ENCODE measurements around the gene PGAM5. TPM values are rescaled to one million over a fixed set of nuclear protein-coding genes. Genes with fewer than 3 reads are reported as not detected.

Gene PGAM5
- total RNA-seq, 2 donors from 2014 or later: 54.9 to 114 TPM

- Mint-ChIP-seq H3K4me1 (ENCODE audit: low read depth in 2 of 2) (peaks cover 6 to 9% of the 10 kb centered on the region in 2 donors), H3K27ac (no peak overlapping the region), H3K27me3 (no peaks in the 10 kb centered on the region), H3K4me3 (no peak overlapping the region), H3K9me3 (no peaks in the 10 kb centered on the region), H3K36me3 (no peaks in the 10 kb centered on the region)
- ATAC-seq: peak; percentile 10 to 17
- no peak for DNase-seq (ENCODE audit: low spot score)
Observed at GRCh38 chr12:132719141-132719953, 8.7 kb downstream of the PGAM5 start.

- Mint-ChIP-seq H3K36me3 (no peaks in the 10 kb centered on the region), H3K4me3 (no peak overlapping the region), H3K9me3 (no peaks in the 10 kb centered on the region), H3K27me3 (no peaks in the 10 kb centered on the region), H3K4me1 (ENCODE audit: low read depth in 2 of 2) (peaks cover 6 to 9% of the 10 kb centered on the region in 2 donors), H3K27ac (no peak overlapping the region)
- no peak for DNase-seq (ENCODE audit: low spot score)
- ATAC-seq: no peak
Observed at GRCh38 chr12:132719954-132720324, 9.3 kb downstream of the PGAM5 start.

- H3K27ac Mint-ChIP-seq: no peak overlapping the region
- H3K9me3 Mint-ChIP-seq: no peaks in the 10 kb centered on the region
- DNase-seq (ENCODE audit: low spot score) (no peak), ATAC-seq (no peak)
- H3K36me3 Mint-ChIP-seq: peaks cover 6% of the 10 kb centered on the region
- no peaks in the 10 kb centered on the region for H3K27me3 Mint-ChIP-seq
- H3K4me3 Mint-ChIP-seq: no peak overlapping the region
- H3K4me1 Mint-ChIP-seq (ENCODE audit: low read depth in 2 of 2): peaks cover 6 to 9% of the 10 kb centered on the region in 2 donors
Observed at GRCh38 chr12:132720606-132721345, 10.1 kb downstream of the PGAM5 start.

- H3K27me3 Mint-ChIP-seq: no peaks in the 10 kb centered on the region
- no peak for DNase-seq (ENCODE audit: low spot score)
- H3K9me3 Mint-ChIP-seq: no peaks in the 10 kb centered on the region
- peaks cover 6 to 9% of the 10 kb centered on the region in 2 donors for H3K4me1 Mint-ChIP-seq (ENCODE audit: low read depth in 2 of 2)
- H3K36me3 Mint-ChIP-seq: peaks cover 7% of the 10 kb centered on the region
- no peak overlapping the region for H3K27ac Mint-ChIP-seq
- no peak for ATAC-seq
- H3K4me3 Mint-ChIP-seq: no peak overlapping the region
Observed at GRCh38 chr12:132723015-132723763, 12.5 kb downstream of the PGAM5 start.

- H3K27me3 Mint-ChIP-seq: no peaks in the 10 kb centered on the region
- peaks cover 6 to 9% of the 10 kb centered on the region in 2 donors for H3K4me1 Mint-ChIP-seq (ENCODE audit: low read depth in 2 of 2)
- H3K4me3 Mint-ChIP-seq: no peak overlapping the region
- no peak overlapping the region for H3K27ac Mint-ChIP-seq
- no peak for ATAC-seq
- peaks cover 7% of the 10 kb centered on the region for H3K36me3 Mint-ChIP-seq
- H3K9me3 Mint-ChIP-seq: no peaks in the 10 kb centered on the region
- no peak for DNase-seq (ENCODE audit: low spot score)
Observed at GRCh38 chr12:132723764-132724140, 13.1 kb downstream of the PGAM5 start.

- no peaks in the 10 kb centered on the region for H3K27me3 Mint-ChIP-seq
- peaks cover 6 to 7% of the 10 kb centered on the region in 2 donors for H3K4me1 Mint-ChIP-seq (ENCODE audit: low read depth in 2 of 2)
- ATAC-seq: no peak
- H3K27ac Mint-ChIP-seq: no peak overlapping the region
- no peak overlapping the region for H3K4me3 Mint-ChIP-seq
- DNase-seq (ENCODE audit: low spot score): no peak
- H3K9me3 Mint-ChIP-seq: no peaks in the 10 kb centered on the region
- H3K36me3 Mint-ChIP-seq: peaks cover 10% of the 10 kb centered on the region
Observed at GRCh38 chr12:132724506-132725241, 14.0 kb downstream of the PGAM5 start.

GRCh38 chr12:132726386-132726785 lies 15.7 kb downstream of the PGAM5 start:
- H3K4me1 Mint-ChIP-seq (ENCODE audit: low read depth in 2 of 2): peaks cover 6 to 12% of the 10 kb centered on the region in 2 donors
- no peak for ATAC-seq
- DNase-seq (ENCODE audit: low spot score): no peak
- peaks cover 16% of the 10 kb centered on the region for H3K36me3 Mint-ChIP-seq
- no peak overlapping the region for H3K27ac Mint-ChIP-seq
- no peak overlapping the region for H3K4me3 Mint-ChIP-seq
- no peaks in the 10 kb centered on the region for H3K27me3 Mint-ChIP-seq
- H3K9me3 Mint-ChIP-seq: no peaks in the 10 kb centered on the region

- Mint-ChIP-seq H3K27me3 (no peaks in the 10 kb centered on the region), H3K4me3 (no peak overlapping the region), H3K9me3 (no peaks in the 10 kb centered on the region), H3K4me1 (ENCODE audit: low read depth in 2 of 2) (peaks cover 6 to 14% of the 10 kb centered on the region in 2 donors), H3K27ac (no peak overlapping the region), H3K36me3 (peaks cover 25% of the 10 kb centered on the region)
- ATAC-seq (peak in 1 of 2 donors; percentile 26), DNase-seq (ENCODE audit: low spot score) (no peak)
Observed at GRCh38 chr12:132727091-132727794, 16.6 kb downstream of the PGAM5 start.

GRCh38 chr12:132728502-132728901 lies 17.9 kb downstream of the PGAM5 start:
- Mint-ChIP-seq H3K4me3 (no peak overlapping the region), H3K9me3 (no peaks in the 10 kb centered on the region), H3K27ac (no peak overlapping the region)

GRCh38 chr12:132729541-132730320 lies 19.1 kb downstream of the PGAM5 start:
- Mint-ChIP-seq H3K27ac (no peak overlapping the region), H3K4me1 (ENCODE audit: low read depth in 2 of 2) (peaks cover 0 to 14% of the 10 kb centered on the region in 2 donors), H3K27me3 (no peaks in the 10 kb centered on the region), H3K9me3 (no peaks in the 10 kb centered on the region), H3K36me3 (peaks cover 46% of the 10 kb centered on the region), H3K4me3 (no peak overlapping the region)
- DNase-seq (ENCODE audit: low spot score) (no peak), ATAC-seq (no peak)

More at GRCh38 chr12:132728502-132728901, 17.9 kb downstream of the PGAM5 start:
- Mint-ChIP-seq H3K36me3 (peaks cover 38% of the 10 kb centered on the region), H3K4me1 (ENCODE audit: low read depth in 2 of 2) (peaks cover 2 to 14% of the 10 kb centered on the region in 2 donors), H3K27me3 (no peaks in the 10 kb centered on the region)
- DNase-seq (ENCODE audit: low spot score) (no peak), ATAC-seq (no peak)

- Mint-ChIP-seq H3K27me3 (no peaks in the 10 kb centered on the region), H3K4me3 (no peak overlapping the region), H3K36me3 (peaks cover 48% of the 10 kb centered on the region), H3K4me1 (ENCODE audit: low read depth in 2 of 2) (peaks cover 0 to 14% of the 10 kb centered on the region in 2 donors), H3K27ac (no peak overlapping the region), H3K9me3 (no peaks in the 10 kb centered on the region)
- DNase-seq (ENCODE audit: low spot score): no peak
- no peak for ATAC-seq
Observed at GRCh38 chr12:132730353-132730752, 19.7 kb downstream of the PGAM5 start.

- no peaks in the 10 kb centered on the region for H3K27me3 Mint-ChIP-seq
- H3K4me1 Mint-ChIP-seq (ENCODE audit: low read depth in 2 of 2): peaks cover 0 to 14% of the 10 kb centered on the region in 2 donors
- no peak overlapping the region for H3K27ac Mint-ChIP-seq
- H3K36me3 Mint-ChIP-seq: peaks cover 45% of the 10 kb centered on the region
- no peak overlapping the region for H3K4me3 Mint-ChIP-seq
- DNase-seq (ENCODE audit: low spot score) (no peak), ATAC-seq (no peak)
- no peaks in the 10 kb centered on the region for H3K9me3 Mint-ChIP-seq
Observed at GRCh38 chr12:132731574-132731973, 20.9 kb downstream of the PGAM5 start.
